Skin epidermis (tissue), 12 donors: ENCODE results near the gene SPHKAP.
"Not testable (repeated sequence)": the region's sequence is repeated elsewhere in the genome, so short reads cannot be mapped to it uniquely, and the experiment has no call there.

Experiments used
- H3K27ac ChIP-seq, 21 experiments: fragments of 200-600 bp; sonication (generic) in 11 of 21; one replicate each; pipeline ENCODE4 v1.5.0; 2020; ENCODE audit warnings: mild to moderate bottlenecking in 3 of 21, inconsistent platforms in 2 of 21, moderate library complexity in 2 of 21
- H3K4me3 ChIP-seq, 7 experiments: fragments of 200-600 bp; sonication (generic) in 2 of 7; one replicate each; pipeline ENCODE4 v1.5.0; 2020; ENCODE audit warnings: inconsistent platforms in 2 of 7, mild to moderate bottlenecking in 2 of 7, moderate library complexity in 1 of 7

The SPHKAP gene, protein sequence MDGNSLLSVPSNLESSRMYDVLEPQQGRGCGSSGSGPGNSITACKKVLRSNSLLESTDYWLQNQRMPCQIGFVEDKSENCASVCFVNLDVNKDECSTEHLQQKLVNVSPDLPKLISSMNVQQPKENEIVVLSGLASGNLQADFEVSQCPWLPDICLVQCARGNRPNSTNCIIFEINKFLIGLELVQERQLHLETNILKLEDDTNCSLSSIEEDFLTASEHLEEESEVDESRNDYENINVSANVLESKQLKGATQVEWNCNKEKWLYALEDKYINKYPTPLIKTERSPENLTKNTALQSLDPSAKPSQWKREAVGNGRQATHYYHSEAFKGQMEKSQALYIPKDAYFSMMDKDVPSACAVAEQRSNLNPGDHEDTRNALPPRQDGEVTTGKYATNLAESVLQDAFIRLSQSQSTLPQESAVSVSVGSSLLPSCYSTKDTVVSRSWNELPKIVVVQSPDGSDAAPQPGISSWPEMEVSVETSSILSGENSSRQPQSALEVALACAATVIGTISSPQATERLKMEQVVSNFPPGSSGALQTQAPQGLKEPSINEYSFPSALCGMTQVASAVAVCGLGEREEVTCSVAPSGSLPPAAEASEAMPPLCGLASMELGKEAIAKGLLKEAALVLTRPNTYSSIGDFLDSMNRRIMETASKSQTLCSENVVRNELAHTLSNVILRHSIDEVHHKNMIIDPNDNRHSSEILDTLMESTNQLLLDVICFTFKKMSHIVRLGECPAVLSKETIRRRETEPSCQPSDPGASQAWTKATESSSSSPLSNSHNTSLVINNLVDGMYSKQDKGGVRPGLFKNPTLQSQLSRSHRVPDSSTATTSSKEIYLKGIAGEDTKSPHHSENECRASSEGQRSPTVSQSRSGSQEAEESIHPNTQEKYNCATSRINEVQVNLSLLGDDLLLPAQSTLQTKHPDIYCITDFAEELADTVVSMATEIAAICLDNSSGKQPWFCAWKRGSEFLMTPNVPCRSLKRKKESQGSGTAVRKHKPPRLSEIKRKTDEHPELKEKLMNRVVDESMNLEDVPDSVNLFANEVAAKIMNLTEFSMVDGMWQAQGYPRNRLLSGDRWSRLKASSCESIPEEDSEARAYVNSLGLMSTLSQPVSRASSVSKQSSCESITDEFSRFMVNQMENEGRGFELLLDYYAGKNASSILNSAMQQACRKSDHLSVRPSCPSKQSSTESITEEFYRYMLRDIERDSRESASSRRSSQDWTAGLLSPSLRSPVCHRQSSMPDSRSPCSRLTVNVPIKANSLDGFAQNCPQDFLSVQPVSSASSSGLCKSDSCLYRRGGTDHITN (N-terminal part only)

DNA sequence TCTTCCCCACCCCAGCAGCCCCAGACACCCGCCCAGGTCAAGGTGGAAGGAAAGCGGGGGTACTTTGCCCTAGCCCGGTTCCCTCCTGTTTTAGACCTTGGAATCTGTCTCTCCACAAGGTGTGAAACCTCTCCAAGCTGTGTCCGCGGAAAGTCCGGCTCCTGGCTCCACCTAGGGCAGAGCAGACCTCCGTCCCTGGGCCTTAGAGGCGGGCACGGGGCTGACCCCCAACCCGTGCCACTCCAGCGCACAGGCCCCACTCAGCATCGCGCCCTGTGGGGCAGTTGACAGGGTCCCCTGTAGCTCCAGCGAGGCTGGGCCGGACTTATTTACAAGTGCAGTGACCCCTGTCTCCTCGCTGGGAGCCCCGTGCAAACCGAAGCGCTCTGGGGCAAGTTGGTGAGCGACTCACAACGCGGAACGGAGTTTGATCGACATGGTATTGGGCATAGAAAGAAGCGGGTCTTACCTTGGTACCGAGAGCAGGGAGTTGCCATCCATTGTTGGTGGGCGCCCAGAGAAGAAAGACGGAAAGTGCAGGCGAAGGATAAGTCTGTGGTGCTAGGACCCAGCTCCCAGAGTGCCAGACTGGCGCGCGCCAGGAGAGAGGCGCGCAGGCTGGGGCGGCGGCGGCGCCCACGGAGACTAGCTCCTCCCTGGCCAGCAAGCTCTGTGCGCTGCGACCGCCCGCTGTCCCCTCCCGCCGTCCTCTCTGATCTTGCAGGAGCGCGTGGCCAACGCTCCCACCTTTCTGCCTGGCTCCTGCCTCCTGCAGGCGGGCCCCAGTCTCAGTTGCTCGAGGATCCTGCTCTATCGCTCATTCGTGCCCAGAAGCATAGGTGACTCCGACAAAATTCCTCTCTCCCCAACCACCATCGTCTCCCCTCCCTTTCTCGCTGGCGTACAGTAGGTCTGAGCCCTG lies at the start of gene SPHKAP:
Gene SPHKAP, minus strand, starts transcription at position 590 of the 922 bp plus-strand sequence. Its CDS starts 89 bp downstream, at position 501.
- Histone ChIP-seq H3K27ac (no peak within 1 kb of the TSS), H3K4me3 (no peak within 1 kb of the TSS)

DNA sequence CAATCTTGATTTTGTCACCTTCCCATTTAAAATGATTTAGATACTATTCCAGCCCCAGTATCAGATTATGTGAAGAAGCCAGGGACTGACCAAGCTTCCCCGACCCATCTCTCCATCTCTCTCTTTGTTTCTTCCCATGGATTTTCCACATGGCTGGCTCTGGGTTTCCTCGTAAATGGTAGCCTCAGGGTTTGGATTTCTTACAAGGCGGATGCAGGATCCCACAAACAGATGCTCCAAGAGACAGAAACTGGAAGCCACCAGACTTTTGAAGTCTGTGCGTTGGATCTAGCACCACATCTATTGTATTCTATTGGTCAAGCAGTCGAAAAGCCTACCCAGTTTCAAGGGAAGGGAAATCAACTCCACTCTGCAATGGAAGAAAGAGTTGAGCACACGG lies 46.0 kb upstream of the SPHKAP start:
- no peak overlapping the region for H3K4me3 ChIP-seq
- H3K27ac ChIP-seq: no peak overlapping the region

DNA sequence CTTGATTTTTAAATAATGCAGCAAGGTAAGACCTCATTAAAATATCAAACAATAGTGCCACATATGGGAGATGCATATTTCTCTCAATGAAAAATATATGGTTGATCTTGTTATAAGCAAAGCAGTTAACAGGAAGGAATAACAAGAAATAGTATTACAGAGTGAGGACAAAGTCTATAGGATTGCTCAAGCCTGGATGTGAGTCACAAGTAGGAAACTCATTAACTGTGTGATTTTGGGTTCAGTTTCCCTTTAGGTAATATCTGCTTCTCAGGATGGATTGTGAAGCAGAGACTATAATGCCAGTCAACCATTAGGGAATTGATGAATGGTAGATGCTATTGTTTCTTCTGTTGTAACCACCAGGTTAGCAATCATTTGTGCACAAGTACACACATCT lies 42.9 kb upstream of the SPHKAP start:
- no peak overlapping the region for H3K27ac ChIP-seq
- H3K4me3 ChIP-seq: no peak overlapping the region

GRCh38 chr2:228218593-228218992 lies 37.1 kb upstream of the SPHKAP start:
- H3K27ac ChIP-seq, H3K4me3 ChIP-seq: not testable (repeated sequence)

DNA sequence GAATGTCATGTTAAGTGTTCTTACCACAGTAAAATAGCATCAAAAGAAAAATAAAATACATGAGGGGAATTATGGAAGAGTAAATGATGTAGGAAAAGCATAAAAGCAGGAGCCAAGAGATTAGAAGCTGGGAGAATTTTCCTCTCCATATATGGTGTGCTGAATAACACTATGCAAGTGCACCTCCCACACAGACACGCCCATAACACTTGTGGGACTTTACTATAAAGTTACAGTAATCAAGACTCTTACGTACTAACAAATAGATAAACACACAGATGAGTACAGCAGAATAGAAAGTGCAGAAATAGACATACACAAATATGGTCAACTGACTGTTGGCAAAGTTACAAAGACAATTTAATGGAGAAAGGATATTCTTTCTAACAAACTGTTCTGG lies 16.0 kb upstream of the SPHKAP start:
- H3K4me3 ChIP-seq: no peak overlapping the region
- H3K27ac ChIP-seq: no peak overlapping the region

DNA sequence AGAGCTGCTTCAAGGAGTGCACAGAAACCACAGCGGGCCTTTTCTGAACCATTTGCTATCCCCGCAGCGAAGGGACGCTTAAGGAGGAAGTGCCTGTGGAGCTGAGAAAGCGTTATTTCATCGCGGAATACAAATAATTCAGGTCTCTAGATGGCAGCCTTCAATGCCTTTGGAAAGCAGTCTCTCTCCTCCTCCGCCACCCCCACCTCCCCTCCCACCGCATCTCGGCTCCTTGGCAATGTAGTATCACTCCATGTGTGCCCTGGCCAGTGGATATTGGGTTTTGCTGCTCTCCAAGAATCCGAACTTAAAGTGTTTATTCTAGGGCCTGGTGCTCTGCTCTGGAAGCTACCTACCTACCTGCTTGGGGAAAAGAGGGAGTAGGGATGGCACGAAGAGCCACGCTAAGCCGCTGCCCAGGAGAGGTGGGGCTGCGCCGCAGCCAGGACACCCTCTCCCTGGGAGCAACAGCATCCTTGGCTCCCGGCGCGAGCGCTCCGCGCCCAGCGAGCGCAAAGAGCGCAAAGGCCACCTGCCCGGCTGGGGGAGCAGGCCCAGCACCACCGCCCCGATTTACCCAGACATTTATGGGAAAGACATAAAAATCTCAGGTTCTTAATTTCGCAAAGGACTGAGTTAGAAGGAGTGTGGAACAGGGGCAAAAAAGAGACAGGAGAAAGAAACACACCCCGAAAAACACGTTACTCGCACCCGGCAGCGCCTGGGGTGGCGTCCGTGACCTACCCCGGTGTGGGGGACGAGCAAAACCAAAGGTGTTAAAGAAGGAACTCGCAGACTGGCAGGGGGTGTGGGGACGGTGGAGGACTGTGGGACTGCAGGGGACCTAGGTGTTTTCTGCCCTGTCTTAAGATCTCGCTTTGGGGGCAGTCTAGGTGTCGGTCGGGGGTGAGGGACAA lies 1.0 kb downstream of the SPHKAP start:
- Histone ChIP-seq H3K27ac (no peak overlapping the region), H3K4me3 (no peak overlapping the region)

- Histone ChIP-seq H3K4me3 (no peak overlapping the region), H3K27ac (no peak overlapping the region)
Observed at GRCh38 chr2:228167290-228167689, 14.2 kb downstream of the SPHKAP start.

GRCh38 chr2:228164718-228165117 lies 16.8 kb downstream of the SPHKAP start:
- no peak overlapping the region for H3K4me3 ChIP-seq
- no peak overlapping the region for H3K27ac ChIP-seq

- Histone ChIP-seq H3K27ac (no peak overlapping the region), H3K4me3 (no peak overlapping the region)
Observed at GRCh38 chr2:228157841-228158240, 23.6 kb downstream of the SPHKAP start.

DNA sequence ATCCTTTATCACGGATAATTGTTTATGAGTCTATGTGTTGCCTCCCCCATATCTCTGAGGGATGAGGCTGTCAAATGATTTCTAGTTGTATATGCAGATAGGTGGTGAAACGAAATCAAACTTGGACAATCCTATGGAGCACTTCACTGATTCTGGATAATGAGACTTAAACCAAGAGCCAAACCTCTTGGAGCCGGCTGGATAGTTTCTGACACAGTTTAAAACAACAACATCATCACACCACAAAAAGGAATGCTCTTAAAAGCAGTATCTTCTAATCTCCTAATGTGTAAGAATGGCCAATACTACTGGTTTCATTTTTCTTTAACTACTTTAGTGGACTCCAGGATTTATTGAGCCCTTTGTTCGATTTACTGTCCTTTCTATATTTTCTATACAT lies 36.5 kb downstream of the SPHKAP start:
- H3K27ac ChIP-seq: no peak overlapping the region
- H3K4me3 ChIP-seq: no peak overlapping the region

GRCh38 chr2:228140934-228141528 lies 40.5 kb downstream of the SPHKAP start:
- Histone ChIP-seq H3K27ac (no peak overlapping the region), H3K4me3 (no peak overlapping the region)

DNA sequence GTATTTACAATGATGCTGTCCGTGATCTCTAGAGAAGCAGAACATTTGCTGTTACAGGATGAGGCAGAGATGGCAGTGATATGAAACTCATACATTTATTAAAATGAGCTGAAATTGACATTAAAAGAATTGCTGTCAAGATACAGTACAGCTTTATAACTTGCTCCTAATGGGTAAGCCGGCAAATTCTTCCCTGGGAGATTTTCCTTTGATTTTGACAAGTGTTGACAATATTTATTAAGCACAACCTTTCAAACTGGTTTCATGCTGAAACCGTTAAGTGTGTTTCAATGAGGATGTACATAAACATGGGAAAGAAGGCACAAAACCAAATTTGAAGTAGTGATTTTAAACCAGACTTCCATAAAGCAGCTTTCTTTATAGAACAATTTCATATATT lies 45.5 kb downstream of the SPHKAP start:
- Histone ChIP-seq H3K27ac (no peak overlapping the region), H3K4me3 (no peak overlapping the region)

- H3K27ac ChIP-seq: no peak overlapping the region
- H3K4me3 ChIP-seq: no peak overlapping the region
Observed at GRCh38 chr2:228135300-228135699, 46.2 kb downstream of the SPHKAP start.

- H3K27ac ChIP-seq: no peak overlapping the region
Observed at GRCh38 chr2:228131833-228132232, 49.7 kb downstream of the SPHKAP start.

GRCh38 chr2:228126401-228126800 lies 55.1 kb downstream of the SPHKAP start:
- H3K27ac ChIP-seq: no peak overlapping the region
- no peak overlapping the region for H3K4me3 ChIP-seq

More at GRCh38 chr2:228131833-228132232, 49.7 kb downstream of the SPHKAP start:
- no peak overlapping the region for H3K4me3 ChIP-seq

DNA sequence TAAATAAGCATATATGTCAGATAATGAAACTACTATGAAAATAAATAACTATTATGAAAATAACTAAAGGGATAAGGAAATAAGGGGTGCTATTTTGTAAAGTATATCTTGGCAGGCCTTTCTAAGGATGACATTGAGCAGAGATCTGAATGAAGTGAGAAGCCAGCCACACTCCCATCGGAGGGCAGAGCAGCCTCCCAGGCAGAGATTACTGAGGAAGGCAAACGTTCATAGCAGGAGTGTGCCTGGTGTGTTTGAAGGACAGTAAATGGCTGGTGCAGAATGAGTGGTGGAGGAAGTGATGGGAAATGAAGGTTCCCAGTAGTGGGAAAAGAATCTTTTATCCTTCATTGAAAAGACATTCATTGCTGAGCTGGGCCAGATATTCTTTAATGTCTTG lies 62.5 kb downstream of the SPHKAP start:
- Histone ChIP-seq H3K4me3 (no peak overlapping the region), H3K27ac (no peak overlapping the region)

DNA sequence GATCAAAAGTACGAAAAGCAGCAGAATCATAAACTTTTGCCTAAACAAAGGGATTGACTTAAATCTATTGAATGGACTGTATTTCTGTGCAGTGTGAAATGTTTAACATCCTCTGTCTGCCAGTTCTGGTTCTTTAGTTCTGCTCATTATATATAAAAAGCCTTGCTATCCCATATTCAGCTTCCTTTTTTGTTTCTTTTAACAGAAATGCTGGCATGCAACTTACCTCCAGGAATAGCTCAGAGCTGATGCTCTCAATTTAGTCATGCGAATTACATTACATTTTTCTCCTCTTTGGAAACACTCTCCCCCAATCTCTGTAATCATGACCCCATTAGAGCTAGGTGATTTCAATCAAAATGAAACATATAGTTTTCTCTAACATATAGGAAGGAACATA lies 73.6 kb downstream of the SPHKAP start:
- H3K4me3 ChIP-seq: no peak overlapping the region
- H3K27ac ChIP-seq: no peak overlapping the region
